ENCODE measurements around the gene DZIP3. TPM values are rescaled to one million over a fixed set of nuclear protein-coding genes. Genes with fewer than 3 reads are reported as not detected.
A peak's percentile ranks its signal among the peaks of the same experiment; 100 is the strongest.

DZIP3 gene
- total RNA-seq, 4 donors from 2014 or later: 0.83 to 5.0 (median 2.8) TPM

DNA sequence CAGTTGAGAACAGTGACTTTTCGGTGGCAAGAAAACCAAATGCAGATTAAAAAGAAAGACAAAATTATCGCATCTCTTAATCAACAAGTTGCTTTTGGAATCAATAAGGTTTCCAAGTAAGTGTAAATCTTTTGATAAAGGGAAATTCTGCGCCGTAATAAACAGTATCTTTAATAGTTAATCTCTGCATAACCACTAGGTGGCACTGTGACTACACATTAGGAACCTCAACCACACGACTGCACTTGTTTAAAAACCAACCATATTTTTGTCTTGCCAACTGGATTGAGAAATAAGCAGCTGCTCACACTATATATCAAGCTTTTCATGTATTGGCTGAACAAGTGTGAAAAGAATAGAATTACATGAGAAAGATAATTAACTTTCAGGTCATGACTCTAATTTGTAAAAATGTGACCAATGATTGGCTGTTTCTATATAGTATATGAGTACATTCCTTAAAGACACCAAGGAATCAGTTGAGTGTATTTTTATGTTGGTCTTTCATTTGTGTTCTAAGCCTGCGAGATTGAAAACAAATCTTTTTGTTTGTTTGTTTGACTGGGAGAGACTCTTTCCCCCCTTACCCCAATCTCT lies 72.7 kb downstream of the DZIP3 start:
- H3K27ac ChIP-seq: no peak overlapping the region
- TF ChIP-seq, protein P1, sequence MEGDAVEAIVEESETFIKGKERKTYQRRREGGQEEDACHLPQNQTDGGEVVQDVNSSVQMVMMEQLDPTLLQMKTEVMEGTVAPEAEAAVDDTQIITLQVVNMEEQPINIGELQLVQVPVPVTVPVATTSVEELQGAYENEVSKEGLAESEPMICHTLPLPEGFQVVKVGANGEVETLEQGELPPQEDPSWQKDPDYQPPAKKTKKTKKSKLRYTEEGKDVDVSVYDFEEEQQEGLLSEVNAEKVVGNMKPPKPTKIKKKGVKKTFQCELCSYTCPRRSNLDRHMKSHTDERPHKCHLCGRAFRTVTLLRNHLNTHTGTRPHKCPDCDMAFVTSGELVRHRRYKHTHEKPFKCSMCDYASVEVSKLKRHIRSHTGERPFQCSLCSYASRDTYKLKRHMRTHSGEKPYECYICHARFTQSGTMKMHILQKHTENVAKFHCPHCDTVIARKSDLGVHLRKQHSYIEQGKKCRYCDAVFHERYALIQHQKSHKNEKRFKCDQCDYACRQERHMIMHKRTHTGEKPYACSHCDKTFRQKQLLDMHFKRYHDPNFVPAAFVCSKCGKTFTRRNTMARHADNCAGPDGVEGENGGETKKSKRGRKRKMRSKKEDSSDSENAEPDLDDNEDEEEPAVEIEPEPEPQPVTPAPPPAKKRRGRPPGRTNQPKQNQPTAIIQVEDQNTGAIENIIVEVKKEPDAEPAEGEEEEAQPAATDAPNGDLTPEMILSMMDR (IDR thresholded peaks at IDR 0.05): peak; percentile 64 to 78 (median 74)
- TF ChIP-seq POLR2A (IDR thresholded peaks at IDR 0.05): no peak
- no peaks in the 10 kb centered on the region for H3K36me3 ChIP-seq
- no peak for DNase-seq
- peak overlapping the region in 1 of 4 donors; percentile 25 for H3K4me3 ChIP-seq
- intact Hi-C loops (cut with DNase I): loop anchor here (5.0 kb wide), 1 partner anchor 255 kb away; no protein-coding TSS in a partner anchor
- 15 to 16% methylated on average over 6 of the region's 6 CpGs for WGBS, 2 donors
- no peaks in the 10 kb centered on the region for H3K27me3 ChIP-seq
- no peaks in the 10 kb centered on the region for H3K9me3 ChIP-seq
- H3K4me1 ChIP-seq: peaks cover 0 to 6% (median 0%) of the 10 kb centered on the region in 3 donors

DNA sequence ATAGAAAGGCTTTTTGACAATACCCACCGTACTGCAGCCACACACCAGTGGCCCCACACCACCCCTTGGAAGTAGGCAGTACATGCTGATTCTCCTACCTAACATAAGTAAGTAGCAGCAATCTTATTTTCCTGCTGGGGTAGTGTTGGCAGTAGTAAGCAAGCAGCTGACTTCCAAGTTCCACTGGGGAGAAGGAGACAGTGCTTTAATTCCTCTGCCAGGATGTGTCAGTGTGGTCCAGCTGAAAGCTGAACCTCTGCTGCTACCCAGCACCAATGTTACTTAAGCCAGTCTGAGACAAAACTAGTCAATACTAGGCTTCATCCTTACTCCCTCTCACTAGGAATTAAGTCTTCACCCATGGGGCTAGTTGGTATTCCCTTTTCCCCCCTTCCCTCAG lies 74.7 kb downstream of the DZIP3 start:
- Histone ChIP-seq H3K27ac (no peak overlapping the region), H3K4me3 (no peak overlapping the region), H3K9me3 (no peaks in the 10 kb centered on the region), H3K36me3 (no peaks in the 10 kb centered on the region), H3K27me3 (no peaks in the 10 kb centered on the region), H3K4me1 (peaks cover 0 to 6% (median 0%) of the 10 kb centered on the region in 3 donors)
- DNase-seq: no peak
- intact Hi-C loops (cut with DNase I): loop anchor here (5.0 kb wide), 1 partner anchor 253 kb away; no protein-coding TSS in a partner anchor
- WGBS, 2 donors: 100% methylated on average over 1 of the region's 1 CpG
- no peak for TF ChIP-seq POLR2A (IDR thresholded peaks at IDR 0.05)
- TF ChIP-seq, protein P1 (IDR thresholded peaks at IDR 0.05): no peak

DNA sequence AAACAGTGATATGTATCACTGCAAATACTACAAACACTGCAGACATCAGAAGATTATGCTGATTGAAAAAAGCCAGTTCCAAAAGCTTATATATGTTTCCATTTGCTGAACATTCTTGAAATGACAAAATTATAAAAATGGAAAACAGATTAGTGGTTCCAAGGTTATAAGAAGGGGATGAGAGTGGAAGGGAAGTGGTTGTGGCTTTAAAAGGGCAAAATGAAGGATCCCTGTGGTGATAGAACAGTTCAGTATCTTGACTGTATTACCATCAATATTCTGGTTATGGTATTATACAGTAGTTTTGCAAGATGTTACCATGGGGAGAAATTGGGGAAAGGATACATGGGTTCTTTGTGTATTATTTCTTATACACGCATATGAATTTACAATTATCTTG lies 77.8 kb downstream of the DZIP3 start:
- no peak for TF ChIP-seq POLR2A (IDR thresholded peaks at IDR 0.05)
- TF ChIP-seq, protein P1 (IDR thresholded peaks at IDR 0.05): no peak
- Histone ChIP-seq H3K4me3 (no peak overlapping the region), H3K36me3 (peaks cover 0 to 13% (median 0%) of the 10 kb centered on the region in 3 donors), H3K9me3 (no peaks in the 10 kb centered on the region), H3K27ac (no peak overlapping the region), H3K4me1 (no peaks in the 10 kb centered on the region), H3K27me3 (no peaks in the 10 kb centered on the region)
- intact Hi-C loops (cut with DNase I): no loop called here
- no peak for DNase-seq
- 0% methylated on average over 1 of the region's 1 CpG for WGBS, 2 donors

DNA sequence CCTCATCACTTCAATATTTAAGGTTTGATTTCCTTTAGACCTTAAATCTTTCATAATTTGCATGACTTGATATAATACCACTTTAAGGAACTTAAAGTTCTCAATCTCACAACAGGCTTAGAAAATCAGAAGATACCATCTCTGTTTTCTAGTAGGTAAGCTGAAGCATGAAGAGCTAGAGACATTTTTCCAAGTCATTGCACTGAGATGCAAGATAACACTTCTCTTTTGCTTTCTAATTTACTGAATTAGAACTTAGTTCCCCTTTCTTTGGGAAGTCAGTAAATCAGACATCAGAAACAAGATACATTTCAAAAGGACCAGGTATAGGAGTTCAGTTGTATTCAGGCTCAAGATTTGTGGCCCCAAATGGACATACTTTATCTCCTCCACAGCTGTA lies 79.7 kb downstream of the DZIP3 start:
- no peak overlapping the region for H3K4me3 ChIP-seq
- no peak for DNase-seq
- intact Hi-C loops (cut with DNase I): no loop called here
- H3K27me3 ChIP-seq: no peaks in the 10 kb centered on the region
- TF ChIP-seq POLR2A (IDR thresholded peaks at IDR 0.05): no peak
- TF ChIP-seq, protein P1 (IDR thresholded peaks at IDR 0.05): no peak
- H3K27ac ChIP-seq: no peak overlapping the region
- H3K4me1 ChIP-seq: no peaks in the 10 kb centered on the region
- H3K9me3 ChIP-seq: no peaks in the 10 kb centered on the region
- peaks cover 0 to 13% (median 0%) of the 10 kb centered on the region in 3 donors for H3K36me3 ChIP-seq

DNA sequence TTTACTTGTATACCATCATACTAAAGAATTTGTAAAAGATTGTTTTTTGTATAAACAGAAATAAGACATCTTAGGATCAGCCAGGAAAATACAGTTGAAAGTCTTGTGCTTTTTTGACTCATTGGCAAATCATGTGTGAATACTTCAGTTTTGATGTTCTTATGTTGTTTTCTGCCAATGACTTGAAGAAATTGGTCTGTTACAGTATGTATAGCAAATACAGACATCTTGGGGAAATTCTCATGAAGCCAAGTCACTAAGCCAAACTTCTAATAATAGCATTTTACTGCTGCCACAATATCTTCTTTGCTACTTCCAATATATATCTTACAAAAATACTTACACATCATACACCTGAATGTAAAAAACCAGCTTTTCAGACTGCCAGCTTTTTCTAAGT lies 83.2 kb downstream of the DZIP3 start:
- DNase-seq: no peak
- Histone ChIP-seq H3K4me3 (no peak overlapping the region), H3K36me3 (peaks cover 0 to 18% (median 0%) of the 10 kb centered on the region in 3 donors), H3K9me3 (no peaks in the 10 kb centered on the region), H3K27me3 (no peaks in the 10 kb centered on the region), H3K4me1 (no peaks in the 10 kb centered on the region), H3K27ac (no peak overlapping the region)
- no peak for TF ChIP-seq POLR2A (IDR thresholded peaks at IDR 0.05)
- TF ChIP-seq, protein P1 (IDR thresholded peaks at IDR 0.05): no peak
- intact Hi-C loops (cut with DNase I): no loop called here
